ENCODE data around the gene SMO.

Gene SMO

GRCh38 chr7:129189661-129190310, 1.4 kb downstream of the SMO start:
- Histone ChIP-seq H3K27ac (ENCODE audit: low read length) (no peak overlapping the region), H3K9me3 (ENCODE audit: control insufficient read depth, insufficient read depth, low read length) (no peaks in the 10 kb centered on the region), H3K4me3 (ENCODE audit: low read length) (peak overlapping the region; percentile 88; the same call in 1 of the 2 replicates), H3K36me3 (ENCODE audit: control insufficient read depth, insufficient read depth, low read length) (no peaks in the 10 kb centered on the region), H3K27me3 (ENCODE audit: control insufficient read depth, insufficient read depth, low read length) (no peaks in the 10 kb centered on the region; the same call in 1 of the 2 replicates), H3K4me1 (ENCODE audit: control insufficient read depth, insufficient read depth, low read length) (peaks cover 3% of the 10 kb centered on the region; the same call in 1 of the 2 replicates)
- no peak for DNase-seq (ENCODE audit: low read depth, low spot score)
- no CpG with 5 or more reads among the region's 13 CpGs for WGBS (ENCODE audit: insufficient coverage, insufficient read length)

DNA sequence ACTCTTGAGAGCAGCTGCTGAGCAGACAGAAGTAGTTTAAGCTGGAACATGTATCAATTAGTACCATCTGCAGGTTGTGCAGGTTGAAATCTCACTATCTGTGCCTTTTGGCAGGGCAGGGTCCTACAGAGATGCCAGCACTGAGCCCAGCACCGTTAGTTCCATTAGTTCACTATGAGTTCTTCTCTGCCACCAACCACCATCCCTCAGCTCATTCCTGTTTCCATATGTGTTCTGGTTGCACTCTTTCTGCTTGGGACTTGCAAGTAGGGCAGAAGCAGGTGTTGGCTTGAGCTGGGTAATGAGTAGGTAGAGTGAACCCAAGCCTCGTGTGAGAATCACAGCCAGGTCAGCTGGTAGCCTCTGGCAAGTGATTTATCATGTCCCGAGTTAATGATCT, 2.8 kb downstream of the SMO start:
- DNase-seq (ENCODE audit: low read depth, low spot score): no peak
- Histone ChIP-seq H3K4me1 (ENCODE audit: control insufficient read depth, insufficient read depth, low read length) (peaks cover 3% of the 10 kb centered on the region; the same call in 1 of the 2 replicates), H3K36me3 (ENCODE audit: control insufficient read depth, insufficient read depth, low read length) (no peaks in the 10 kb centered on the region), H3K4me3 (ENCODE audit: low read length) (no peak overlapping the region), H3K27me3 (ENCODE audit: control insufficient read depth, insufficient read depth, low read length) (no peaks in the 10 kb centered on the region; the same call in 1 of the 2 replicates), H3K27ac (ENCODE audit: low read length) (no peak overlapping the region), H3K9me3 (ENCODE audit: control insufficient read depth, insufficient read depth, low read length) (no peaks in the 10 kb centered on the region)
- WGBS (ENCODE audit: insufficient coverage, insufficient read length): no CpG with 5 or more reads among the region's 3 CpGs

DNA sequence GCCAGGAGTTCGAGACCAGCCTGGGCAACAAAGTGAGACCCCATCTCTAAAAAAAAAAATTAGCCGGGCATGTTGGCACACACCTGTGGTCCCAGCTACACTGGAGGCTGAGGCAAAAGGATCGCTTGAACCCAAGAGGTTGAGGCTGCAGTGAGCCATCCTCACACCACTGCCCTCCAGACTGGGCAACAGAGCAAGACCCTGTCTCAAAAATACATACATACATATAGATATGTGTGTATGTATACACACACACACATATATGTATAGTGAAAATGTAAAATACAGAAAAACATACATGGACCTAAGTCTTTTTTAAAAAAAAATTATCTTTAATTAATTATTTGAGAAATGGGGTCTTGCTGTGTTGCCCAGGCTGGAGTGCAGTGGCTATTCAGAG, 5.5 kb downstream of the SMO start:
- no peaks in the 10 kb centered on the region for H3K9me3 ChIP-seq (ENCODE audit: control insufficient read depth, insufficient read depth, low read length)
- H3K4me3 ChIP-seq (ENCODE audit: low read length): no peak overlapping the region
- no CpG with 5 or more reads among the region's 3 CpGs for WGBS (ENCODE audit: insufficient coverage, insufficient read length)
- H3K4me1 ChIP-seq (ENCODE audit: control insufficient read depth, insufficient read depth, low read length): no peaks in the 10 kb centered on the region; the same call in 1 of the 2 replicates
- H3K27ac ChIP-seq (ENCODE audit: low read length): no peak overlapping the region
- H3K36me3 ChIP-seq (ENCODE audit: control insufficient read depth, insufficient read depth, low read length): no peaks in the 10 kb centered on the region
- DNase-seq (ENCODE audit: low read depth, low spot score): no peak
- H3K27me3 ChIP-seq (ENCODE audit: control insufficient read depth, insufficient read depth, low read length): no peaks in the 10 kb centered on the region

GRCh38 chr7:129197771-129198170, 9.3 kb downstream of the SMO start:
- H3K9me3 ChIP-seq (ENCODE audit: control insufficient read depth, insufficient read depth, low read length): no peaks in the 10 kb centered on the region
- H3K36me3 ChIP-seq (ENCODE audit: control insufficient read depth, insufficient read depth, low read length): no peaks in the 10 kb centered on the region
- H3K4me3 ChIP-seq (ENCODE audit: low read length): no peak overlapping the region
- WGBS (ENCODE audit: insufficient coverage, insufficient read length): no CpG with 5 or more reads among the region's 4 CpGs
- no peak overlapping the region for H3K27ac ChIP-seq (ENCODE audit: low read length)
- no peaks in the 10 kb centered on the region for H3K4me1 ChIP-seq (ENCODE audit: control insufficient read depth, insufficient read depth, low read length)
- H3K27me3 ChIP-seq (ENCODE audit: control insufficient read depth, insufficient read depth, low read length): no peaks in the 10 kb centered on the region
- no peak for DNase-seq (ENCODE audit: low read depth, low spot score)

DNA sequence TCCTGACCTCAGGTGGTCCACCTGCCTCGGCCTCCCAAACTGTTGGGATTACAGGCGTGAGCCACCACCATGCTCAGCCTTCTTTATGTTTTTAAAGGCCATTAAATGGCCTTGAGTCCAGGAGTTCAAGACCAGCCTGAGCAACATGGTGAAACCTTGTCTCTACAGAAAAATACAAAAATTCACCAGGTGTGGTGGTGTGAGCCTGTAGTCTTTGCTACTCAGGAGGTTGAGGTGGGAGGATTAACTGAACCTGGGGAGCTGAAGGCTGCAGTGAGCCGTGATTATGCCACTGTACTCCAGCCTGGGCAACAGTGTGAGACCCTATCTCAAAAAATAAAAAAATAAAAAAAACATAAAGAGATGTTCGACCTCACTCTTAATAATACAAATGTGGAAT, 11.0 kb downstream of the SMO start:
- Histone ChIP-seq H3K36me3 (ENCODE audit: control insufficient read depth, insufficient read depth, low read length) (no peaks in the 10 kb centered on the region), H3K4me1 (ENCODE audit: control insufficient read depth, insufficient read depth, low read length) (no peaks in the 10 kb centered on the region), H3K4me3 (ENCODE audit: low read length) (no peak overlapping the region), H3K27me3 (ENCODE audit: control insufficient read depth, insufficient read depth, low read length) (no peaks in the 10 kb centered on the region), H3K9me3 (ENCODE audit: control insufficient read depth, insufficient read depth, low read length) (no peaks in the 10 kb centered on the region), H3K27ac (ENCODE audit: low read length) (no peak overlapping the region)
- no peak for DNase-seq (ENCODE audit: low read depth, low spot score)
- 100% methylated on average over 1 of the region's 4 CpGs for WGBS (ENCODE audit: insufficient coverage, insufficient read length)

- no CpG with 5 or more reads among the region's 8 CpGs for whole genome bisulfite sequencing (ENCODE audit: insufficient coverage, insufficient read length)
- Histone ChIP-seq H3K27ac (ENCODE audit: low read length) (no peak overlapping the region), H3K9me3 (ENCODE audit: control insufficient read depth, insufficient read depth, low read length) (no peaks in the 10 kb centered on the region), H3K4me3 (ENCODE audit: low read length) (no peak overlapping the region), H3K4me1 (ENCODE audit: control insufficient read depth, insufficient read depth, low read length) (no peaks in the 10 kb centered on the region), H3K27me3 (ENCODE audit: control insufficient read depth, insufficient read depth, low read length) (no peaks in the 10 kb centered on the region), H3K36me3 (ENCODE audit: control insufficient read depth, insufficient read depth, low read length) (peaks cover 4% of the 10 kb centered on the region; the same call in 1 of the 2 replicates)
- no peak for DNase-seq (ENCODE audit: low read depth, low spot score)
Observed at GRCh38 chr7:129202058-129202777, 13.8 kb downstream of the SMO start.

GRCh38 chr7:129203050-129203741, 14.8 kb downstream of the SMO start:
- no CpG with 5 or more reads among the region's 14 CpGs for WGBS (ENCODE audit: insufficient coverage, insufficient read length)
- no peaks in the 10 kb centered on the region for H3K4me1 ChIP-seq (ENCODE audit: control insufficient read depth, insufficient read depth, low read length)
- H3K4me3 ChIP-seq (ENCODE audit: low read length): no peak overlapping the region
- no peaks in the 10 kb centered on the region for H3K27me3 ChIP-seq (ENCODE audit: control insufficient read depth, insufficient read depth, low read length)
- no peak overlapping the region for H3K27ac ChIP-seq (ENCODE audit: low read length)
- H3K36me3 ChIP-seq (ENCODE audit: control insufficient read depth, insufficient read depth, low read length): peaks cover 7% of the 10 kb centered on the region; the same call in 1 of the 2 replicates
- no peaks in the 10 kb centered on the region for H3K9me3 ChIP-seq (ENCODE audit: control insufficient read depth, insufficient read depth, low read length)
- no peak for DNase-seq (ENCODE audit: low read depth, low spot score)

DNA sequence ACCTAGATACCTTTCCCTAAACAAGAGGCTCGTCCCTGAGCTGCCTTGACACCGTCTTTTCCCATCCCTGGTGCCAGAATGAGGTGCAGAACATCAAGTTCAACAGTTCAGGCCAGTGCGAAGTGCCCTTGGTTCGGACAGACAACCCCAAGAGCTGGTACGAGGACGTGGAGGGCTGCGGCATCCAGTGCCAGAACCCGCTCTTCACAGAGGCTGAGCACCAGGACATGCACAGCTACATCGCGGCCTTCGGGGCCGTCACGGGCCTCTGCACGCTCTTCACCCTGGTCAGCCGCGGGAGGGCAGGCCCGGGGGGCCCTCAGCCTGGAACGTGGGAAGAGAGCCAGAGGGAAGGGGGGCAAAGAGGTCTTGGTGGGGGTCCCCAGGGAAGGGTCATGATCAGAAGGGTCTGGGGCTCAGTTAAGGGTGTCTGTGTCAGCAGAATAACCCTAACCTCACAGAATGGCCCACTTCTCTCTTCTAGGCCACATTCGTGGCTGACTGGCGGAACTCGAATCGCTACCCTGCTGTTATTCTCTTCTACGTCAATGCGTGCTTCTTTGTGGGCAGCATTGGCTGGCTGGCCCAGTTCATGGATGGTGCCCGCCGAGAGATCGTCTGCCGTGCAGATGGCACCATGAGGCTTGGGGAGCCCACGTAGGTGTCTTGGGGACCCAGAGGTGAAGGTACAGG, 16.8 kb downstream of the SMO start:
- Histone ChIP-seq H3K27ac (ENCODE audit: low read length) (no peak overlapping the region), H3K4me3 (ENCODE audit: low read length) (no peak overlapping the region), H3K36me3 (ENCODE audit: control insufficient read depth, insufficient read depth, low read length) (peaks cover 14% of the 10 kb centered on the region), H3K4me1 (ENCODE audit: control insufficient read depth, insufficient read depth, low read length) (no peaks in the 10 kb centered on the region), H3K9me3 (ENCODE audit: control insufficient read depth, insufficient read depth, low read length) (no peaks in the 10 kb centered on the region), H3K27me3 (ENCODE audit: control insufficient read depth, insufficient read depth, low read length) (no peaks in the 10 kb centered on the region)
- no CpG with 5 or more reads among the region's 29 CpGs for WGBS (ENCODE audit: insufficient coverage, insufficient read length)
- DNase-seq (ENCODE audit: low read depth, low spot score): no peak

DNA sequence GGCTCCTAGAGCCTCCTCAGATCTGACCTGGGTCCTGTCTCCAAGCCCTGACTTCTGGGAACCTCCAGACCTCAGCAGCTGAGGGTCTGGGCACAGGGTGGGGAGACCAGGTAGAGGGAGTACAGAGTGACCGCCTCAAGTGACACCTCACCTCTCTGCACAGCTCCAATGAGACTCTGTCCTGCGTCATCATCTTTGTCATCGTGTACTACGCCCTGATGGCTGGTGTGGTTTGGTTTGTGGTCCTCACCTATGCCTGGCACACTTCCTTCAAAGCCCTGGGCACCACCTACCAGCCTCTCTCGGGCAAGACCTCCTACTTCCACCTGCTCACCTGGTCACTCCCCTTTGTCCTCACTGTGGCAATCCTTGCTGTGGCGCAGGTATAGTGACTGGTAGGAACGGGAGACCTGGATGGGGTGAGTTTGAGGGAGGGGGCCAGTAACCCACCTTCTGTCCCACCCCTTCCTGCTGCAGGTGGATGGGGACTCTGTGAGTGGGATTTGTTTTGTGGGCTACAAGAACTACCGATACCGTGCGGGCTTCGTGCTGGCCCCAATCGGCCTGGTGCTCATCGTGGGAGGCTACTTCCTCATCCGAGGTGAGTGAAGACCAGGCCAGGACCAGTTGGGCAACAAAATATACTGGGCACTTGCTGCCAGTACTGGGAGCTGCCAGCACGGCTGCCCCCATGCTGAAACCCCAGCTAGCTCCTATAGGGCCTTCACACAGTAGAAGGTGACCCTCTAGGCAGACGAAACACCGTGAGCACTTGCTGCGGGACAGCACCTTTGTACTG, 17.8 kb downstream of the SMO start:
- WGBS (ENCODE audit: insufficient coverage, insufficient read length): no CpG with 5 or more reads among the region's 18 CpGs
- Histone ChIP-seq H3K36me3 (ENCODE audit: control insufficient read depth, insufficient read depth, low read length) (peaks cover 14% of the 10 kb centered on the region), H3K4me1 (ENCODE audit: control insufficient read depth, insufficient read depth, low read length) (no peaks in the 10 kb centered on the region), H3K9me3 (ENCODE audit: control insufficient read depth, insufficient read depth, low read length) (no peaks in the 10 kb centered on the region), H3K27ac (ENCODE audit: low read length) (no peak overlapping the region), H3K27me3 (ENCODE audit: control insufficient read depth, insufficient read depth, low read length) (no peaks in the 10 kb centered on the region), H3K4me3 (ENCODE audit: low read length) (no peak overlapping the region)
- DNase-seq (ENCODE audit: low read depth, low spot score): no peak
